SK-N-SH (cell line): Measurements from ENCODE around the gene GRIN2A. TPM values are rescaled to one million over a fixed set of nuclear protein-coding genes. Genes with fewer than 3 reads are reported as not detected.

Experiments used
- CTCF ChIA-PET: fragments of 300-600, 350-600 bp; formaldehyde crosslinking; extraction: SDS; loops from one replicate; lab custom pipeline; 2021; lab: Yijun Ruan, JAX
- POLR2A ChIA-PET: fragments of 350-600 bp; sonication (Branson Sonifier 250); formaldehyde crosslinking; extraction: SDS; loops from one replicate; lab custom pipeline; 2020; ENCODE audit warnings: antibody characterized with exemption, inconsistent platforms; lab: Yijun Ruan, JAX
- DNase-seq: peaks from one replicate; pipeline ENCODE4 v3.0.0; 2012
- H2AFZ ChIP-seq: fragments of 200-600 bp; sonication (generic); 2 replicates; pipeline ENCODE4 v1.8.1; 2016; ENCODE audit warnings: antibody characterized with exemption, mild to moderate bottlenecking, low read depth
- H3F3A ChIP-seq: fragments of 200-600 bp; sonication (generic); replicated peaks from 2 replicates; pipeline ENCODE3; 2016; ENCODE audit warnings: antibody characterized with exemption, mild to moderate bottlenecking; ENCODE audit not compliant: insufficient read depth
- H3K27ac ChIP-seq, 2 experiments: fragments of 200-500 bp in 1 of 2; fragments of 200-600 bp in 1 of 2; sonication (Bioruptor generic) in 1 of 2; sonication (generic), shearing (Covaris generic) in 1 of 2; 2 replicates each; pipeline versions ENCODE4 v1.5.1 to v1.6.1; 2014 to 2016; ENCODE audit warnings: low read depth in 2 of 2, inconsistent platforms in 1 of 2, low read length in 1 of 2, mild to moderate bottlenecking in 1 of 2, mixed read lengths in 1 of 2
- H3K27me3 ChIP-seq: fragments of 200-600 bp; sonication (generic), shearing (Covaris generic); 2 replicates; pipeline ENCODE4 v1.6.1; 2016; ENCODE audit warnings: mixed run types; ENCODE audit not compliant: insufficient read depth
- H3K36me3 ChIP-seq, 2 experiments: fragments of 200-500 bp in 1 of 2; fragments of 200-600 bp in 1 of 2; sonication (Bioruptor generic) in 1 of 2; sonication (generic) in 1 of 2; replicated peaks in 1 of 2; 2 replicates each; pipeline versions ENCODE3 to v1.5.1; 2014 to 2016; ENCODE audit warnings: low read length in 1 of 2, mild to moderate bottlenecking in 1 of 2; ENCODE audit not compliant: insufficient read depth in 2 of 2, control insufficient read depth in 1 of 2
- H3K4me1 ChIP-seq, 2 experiments: fragments of 200-500 bp in 1 of 2; fragments of 200-600 bp in 1 of 2; sonication (Bioruptor generic) in 1 of 2; sonication (generic), shearing (Covaris generic) in 1 of 2; 2 replicates each; pipeline versions ENCODE4 v1.5.1 to v1.6.1; 2014 to 2016; ENCODE audit warnings: low read depth in 1 of 2, low read length in 1 of 2, mixed run types in 1 of 2; ENCODE audit not compliant: insufficient read depth in 2 of 2, control insufficient read depth in 1 of 2
- H3K4me2 ChIP-seq: fragments of 200-600 bp; sonication (generic), shearing (Covaris generic); 2 replicates; pipeline ENCODE4 v1.6.1; 2017; ENCODE audit warnings: mixed run types
- H3K4me3 ChIP-seq, 2 experiments: fragments of 200-500 bp in 1 of 2; fragments of 200-600 bp in 1 of 2; sonication (Bioruptor generic) in 1 of 2; sonication (generic), shearing (Covaris generic) in 1 of 2; 2 replicates each; pipeline versions ENCODE4 v1.5.1 to v1.8.1; 2014 to 2016; ENCODE audit warnings: low read depth in 2 of 2, inconsistent platforms in 1 of 2, low read length in 1 of 2, mild to moderate bottlenecking in 1 of 2, mixed read lengths in 1 of 2, moderate library complexity in 1 of 2
- H3K79me2 ChIP-seq: fragments of 200-600 bp; sonication (generic); 2 replicates; pipeline ENCODE4 v1.8.1; 2017; ENCODE audit warnings: mild to moderate bottlenecking; ENCODE audit not compliant: insufficient read depth
- H3K9ac ChIP-seq: fragments of 200-600 bp; sonication (generic); 2 replicates; pipeline ENCODE4 v1.6.1; 2017; ENCODE audit warnings: mixed run types
- H3K9me2 ChIP-seq: fragments of 200-600 bp; sonication (generic); 2 replicates; pipeline ENCODE4 v1.6.1; 2017; ENCODE audit warnings: mixed run types
- H3K9me3 ChIP-seq: fragments of 200-600 bp; sonication (generic); 2 replicates; pipeline ENCODE4 v1.6.1; 2017; ENCODE audit warnings: mixed run types, mild to moderate bottlenecking, moderate library complexity
- H4K20me1 ChIP-seq: fragments of 200-600 bp; sonication (generic); 2 replicates; pipeline ENCODE4 v1.6.1; 2017; ENCODE audit warnings: mild to moderate bottlenecking, mixed run types; ENCODE audit not compliant: insufficient read depth
- CHD2 ChIP-seq: fragments of 150-350 bp; IDR thresholded peaks from 2 replicates; pipeline ENCODE4 v1.6.1; 2018; ENCODE audit warnings: low read length; ENCODE audit not compliant: partially characterized antibody
- ELF1 ChIP-seq: IDR thresholded peaks from 2 replicates; pipeline ENCODE4 v1.4.0; 2012
- EP300 ChIP-seq, 2 experiments: IDR thresholded peaks; 2 replicates each; pipeline versions ENCODE4 v1.4.0 to v1.6.1; 2012; ENCODE audit warnings: borderline replicate concordance in 1 of 2, low read depth in 1 of 2, low read length in 1 of 2
- FOSL2 ChIP-seq: IDR thresholded peaks from 2 replicates; pipeline ENCODE4 v1.4.0; 2012; ENCODE audit warnings: low read depth, mild to moderate bottlenecking, moderate library complexity, borderline replicate concordance
- FOXJ3 ChIP-seq: sonication (generic); formaldehyde crosslinking; IDR thresholded peaks from 2 replicates; pipeline ENCODE4 v1.5.1; 2020; ENCODE audit warnings: mild to moderate bottlenecking, missing genetic modification reagents
- FOXM1 ChIP-seq: IDR thresholded peaks from 2 replicates; pipeline ENCODE4 v1.4.0; 2012; ENCODE audit warnings: low read depth, mild to moderate bottlenecking
- GABPA ChIP-seq: IDR thresholded peaks from 2 replicates; pipeline ENCODE4 v1.4.0; 2012; ENCODE audit warnings: low read depth, mild to moderate bottlenecking
- GATA2 ChIP-seq: sonication (generic); formaldehyde crosslinking; IDR thresholded peaks from 2 replicates; pipeline ENCODE4 v1.5.0; 2020; ENCODE audit warnings: mild to moderate bottlenecking, missing genetic modification reagents
- MAX ChIP-seq: IDR thresholded peaks from 2 replicates; pipeline ENCODE4 v1.4.0; 2012; ENCODE audit warnings: low read depth
- MEF2A ChIP-seq: IDR thresholded peaks from 2 replicates; pipeline ENCODE4 v1.4.0; 2012; ENCODE audit warnings: low read depth, borderline replicate concordance
- NFIC ChIP-seq: IDR thresholded peaks from 2 replicates; pipeline ENCODE4 v1.4.0; 2012; ENCODE audit warnings: borderline replicate concordance
- RXRA ChIP-seq: IDR thresholded peaks from 2 replicates; pipeline ENCODE4 v1.4.0; 2012; ENCODE audit warnings: low read depth, mild to moderate bottlenecking, borderline replicate concordance
- SIN3A ChIP-seq: IDR thresholded peaks from 2 replicates; pipeline ENCODE4 v1.6.1; 2012; ENCODE audit warnings: low read depth, mild to moderate bottlenecking, low read length, moderate library complexity, borderline replicate concordance
- SMC3 ChIP-seq: IDR thresholded peaks from 2 replicates; pipeline ENCODE4 v1.6.1; 2012; ENCODE audit warnings: low read depth, low read length, improper control_type of control experiment
- TCF12 ChIP-seq: IDR thresholded peaks from 2 replicates; pipeline ENCODE4 v1.4.0; 2012
- USF1 ChIP-seq: IDR thresholded peaks from 2 replicates; pipeline ENCODE4 v1.4.0; 2012; ENCODE audit warnings: low read depth, borderline replicate concordance
- WGBS: methylation state at CpG from one replicate; pipeline ENCODE4 v1.1.6; 2017; ENCODE audit warnings: low lambda C conversion rate; 5-methylcytosine and 5-hydroxymethylcytosine counted together
- polyA plus RNA-seq, 3 experiments: library from polyadenylated mRNA; depleted of rRNA; stranded (reverse); fragments of >200 nt; gene quantifications; 2 replicates each; pipeline ENCODE4 v1.2.3, GENCODE V29; 2012
- TF ChIP-seq, protein P1 (sequence below): IDR thresholded peaks from 2 replicates; pipeline ENCODE4 v1.6.1; 2012; ENCODE audit warnings: mild to moderate bottlenecking, low read depth, low read length, moderate library complexity
- TF ChIP-seq, protein P2 (sequence below): fragments of 200-600 bp; sonication (generic); IDR thresholded peaks from 2 replicates; pipeline ENCODE4 v1.6.1; 2017; ENCODE audit warnings: antibody characterized with exemption, mild to moderate bottlenecking, moderate library complexity
- TF ChIP-seq, protein P3 (sequence below): fragments of 150-350 bp; IDR thresholded peaks from 2 replicates; pipeline ENCODE4 v1.6.1; 2016; ENCODE audit warnings: mild to moderate bottlenecking, low read depth, low read length

The GRIN2A gene
- polyA plus RNA-seq, 1 of the 3 experiments (the other 2 are of a cell fraction) = not detected

GRCh38 chr16:9847146-9847545 lies 335.1 kb downstream of the GRIN2A start (continued):
- TF ChIP-seq, protein P1, sequence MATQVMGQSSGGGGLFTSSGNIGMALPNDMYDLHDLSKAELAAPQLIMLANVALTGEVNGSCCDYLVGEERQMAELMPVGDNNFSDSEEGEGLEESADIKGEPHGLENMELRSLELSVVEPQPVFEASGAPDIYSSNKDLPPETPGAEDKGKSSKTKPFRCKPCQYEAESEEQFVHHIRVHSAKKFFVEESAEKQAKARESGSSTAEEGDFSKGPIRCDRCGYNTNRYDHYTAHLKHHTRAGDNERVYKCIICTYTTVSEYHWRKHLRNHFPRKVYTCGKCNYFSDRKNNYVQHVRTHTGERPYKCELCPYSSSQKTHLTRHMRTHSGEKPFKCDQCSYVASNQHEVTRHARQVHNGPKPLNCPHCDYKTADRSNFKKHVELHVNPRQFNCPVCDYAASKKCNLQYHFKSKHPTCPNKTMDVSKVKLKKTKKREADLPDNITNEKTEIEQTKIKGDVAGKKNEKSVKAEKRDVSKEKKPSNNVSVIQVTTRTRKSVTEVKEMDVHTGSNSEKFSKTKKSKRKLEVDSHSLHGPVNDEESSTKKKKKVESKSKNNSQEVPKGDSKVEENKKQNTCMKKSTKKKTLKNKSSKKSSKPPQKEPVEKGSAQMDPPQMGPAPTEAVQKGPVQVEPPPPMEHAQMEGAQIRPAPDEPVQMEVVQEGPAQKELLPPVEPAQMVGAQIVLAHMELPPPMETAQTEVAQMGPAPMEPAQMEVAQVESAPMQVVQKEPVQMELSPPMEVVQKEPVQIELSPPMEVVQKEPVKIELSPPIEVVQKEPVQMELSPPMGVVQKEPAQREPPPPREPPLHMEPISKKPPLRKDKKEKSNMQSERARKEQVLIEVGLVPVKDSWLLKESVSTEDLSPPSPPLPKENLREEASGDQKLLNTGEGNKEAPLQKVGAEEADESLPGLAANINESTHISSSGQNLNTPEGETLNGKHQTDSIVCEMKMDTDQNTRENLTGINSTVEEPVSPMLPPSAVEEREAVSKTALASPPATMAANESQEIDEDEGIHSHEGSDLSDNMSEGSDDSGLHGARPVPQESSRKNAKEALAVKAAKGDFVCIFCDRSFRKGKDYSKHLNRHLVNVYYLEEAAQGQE = no peak
- TF ChIP-seq RXRA = no peak
- TF ChIP-seq GABPA = no peak
- TF ChIP-seq MEF2A = no peak
- TF ChIP-seq SMC3 = no peak
- no peak for TF ChIP-seq EP300 (IDR thresholded peaks at IDR 0.05; ENCODE audit: borderline replicate concordance in 1 of 2, low read depth in 1 of 2, low read length in 1 of 2)
- no peak for TF ChIP-seq TCF12
- TF ChIP-seq, all 33 proteins: peak for 0

GRCh38 chr16:9846362-9847099 lies 335.7 kb downstream of the GRIN2A start:
- H3K4me3 ChIP-seq = no peak overlapping the region
- TF ChIP-seq SIN3A (no peak), FOXJ3 (no peak), EP300 (IDR thresholded peaks at IDR 0.05; ENCODE audit: borderline replicate concordance in 1 of 2, low read depth in 1 of 2, low read length in 1 of 2) (no peak), FOXM1 (no peak), USF1 (no peak), MAX (no peak), SMC3 (no peak), ELF1 (no peak), CHD2 (no peak), GATA2 (CRISPR knock-in tag) (no peak), FOSL2 (no peak), GABPA (no peak), NFIC (no peak)
- TF ChIP-seq, protein P2, sequence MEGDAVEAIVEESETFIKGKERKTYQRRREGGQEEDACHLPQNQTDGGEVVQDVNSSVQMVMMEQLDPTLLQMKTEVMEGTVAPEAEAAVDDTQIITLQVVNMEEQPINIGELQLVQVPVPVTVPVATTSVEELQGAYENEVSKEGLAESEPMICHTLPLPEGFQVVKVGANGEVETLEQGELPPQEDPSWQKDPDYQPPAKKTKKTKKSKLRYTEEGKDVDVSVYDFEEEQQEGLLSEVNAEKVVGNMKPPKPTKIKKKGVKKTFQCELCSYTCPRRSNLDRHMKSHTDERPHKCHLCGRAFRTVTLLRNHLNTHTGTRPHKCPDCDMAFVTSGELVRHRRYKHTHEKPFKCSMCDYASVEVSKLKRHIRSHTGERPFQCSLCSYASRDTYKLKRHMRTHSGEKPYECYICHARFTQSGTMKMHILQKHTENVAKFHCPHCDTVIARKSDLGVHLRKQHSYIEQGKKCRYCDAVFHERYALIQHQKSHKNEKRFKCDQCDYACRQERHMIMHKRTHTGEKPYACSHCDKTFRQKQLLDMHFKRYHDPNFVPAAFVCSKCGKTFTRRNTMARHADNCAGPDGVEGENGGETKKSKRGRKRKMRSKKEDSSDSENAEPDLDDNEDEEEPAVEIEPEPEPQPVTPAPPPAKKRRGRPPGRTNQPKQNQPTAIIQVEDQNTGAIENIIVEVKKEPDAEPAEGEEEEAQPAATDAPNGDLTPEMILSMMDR = no peak
- TF ChIP-seq, protein P3, sequence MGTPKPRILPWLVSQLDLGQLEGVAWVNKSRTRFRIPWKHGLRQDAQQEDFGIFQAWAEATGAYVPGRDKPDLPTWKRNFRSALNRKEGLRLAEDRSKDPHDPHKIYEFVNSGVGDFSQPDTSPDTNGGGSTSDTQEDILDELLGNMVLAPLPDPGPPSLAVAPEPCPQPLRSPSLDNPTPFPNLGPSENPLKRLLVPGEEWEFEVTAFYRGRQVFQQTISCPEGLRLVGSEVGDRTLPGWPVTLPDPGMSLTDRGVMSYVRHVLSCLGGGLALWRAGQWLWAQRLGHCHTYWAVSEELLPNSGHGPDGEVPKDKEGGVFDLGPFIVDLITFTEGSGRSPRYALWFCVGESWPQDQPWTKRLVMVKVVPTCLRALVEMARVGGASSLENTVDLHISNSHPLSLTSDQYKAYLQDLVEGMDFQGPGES = no peak
- no peaks in the 10 kb centered on the region for H3K9me3 ChIP-seq
- no peaks in the 10 kb centered on the region for H3K36me3 ChIP-seq
- no peaks in the 10 kb centered on the region for H3K9me2 ChIP-seq
- H3K9ac ChIP-seq = no peak overlapping the region
- H3K27ac ChIP-seq = no peak overlapping the region
- H4K20me1 ChIP-seq = no peaks in the 10 kb centered on the region
- DNase-seq = no peak
- H3K4me2 ChIP-seq = no peak overlapping the region
- 26% methylated on average over 2 of the region's 2 CpGs for WGBS
- ChIA-PET POLR2A (no interaction called here), CTCF (no interaction called here)
- H3K27me3 ChIP-seq = no peaks in the 10 kb centered on the region
- no peaks in the 10 kb centered on the region for H3K4me1 ChIP-seq
- no peaks in the 10 kb centered on the region for H3K79me2 ChIP-seq
- H2AFZ ChIP-seq = no peak overlapping the region
- no peaks in the 10 kb centered on the region for H3F3A ChIP-seq
